ENCODE results near the gene ANKRD31. TPM values are rescaled to one million over a fixed set of nuclear protein-coding genes. Genes with fewer than 3 reads are reported as not detected.

Gene ANKRD31
- polyA plus RNA-seq, 1 experiment = 0.02 TPM

- TF ChIP-seq, protein P1, sequence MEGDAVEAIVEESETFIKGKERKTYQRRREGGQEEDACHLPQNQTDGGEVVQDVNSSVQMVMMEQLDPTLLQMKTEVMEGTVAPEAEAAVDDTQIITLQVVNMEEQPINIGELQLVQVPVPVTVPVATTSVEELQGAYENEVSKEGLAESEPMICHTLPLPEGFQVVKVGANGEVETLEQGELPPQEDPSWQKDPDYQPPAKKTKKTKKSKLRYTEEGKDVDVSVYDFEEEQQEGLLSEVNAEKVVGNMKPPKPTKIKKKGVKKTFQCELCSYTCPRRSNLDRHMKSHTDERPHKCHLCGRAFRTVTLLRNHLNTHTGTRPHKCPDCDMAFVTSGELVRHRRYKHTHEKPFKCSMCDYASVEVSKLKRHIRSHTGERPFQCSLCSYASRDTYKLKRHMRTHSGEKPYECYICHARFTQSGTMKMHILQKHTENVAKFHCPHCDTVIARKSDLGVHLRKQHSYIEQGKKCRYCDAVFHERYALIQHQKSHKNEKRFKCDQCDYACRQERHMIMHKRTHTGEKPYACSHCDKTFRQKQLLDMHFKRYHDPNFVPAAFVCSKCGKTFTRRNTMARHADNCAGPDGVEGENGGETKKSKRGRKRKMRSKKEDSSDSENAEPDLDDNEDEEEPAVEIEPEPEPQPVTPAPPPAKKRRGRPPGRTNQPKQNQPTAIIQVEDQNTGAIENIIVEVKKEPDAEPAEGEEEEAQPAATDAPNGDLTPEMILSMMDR (IDR thresholded peaks at IDR 0.05; ENCODE audit: insufficient read depth, low read depth, low read length) = no peak
- Histone ChIP-seq H3K36me3 (ENCODE audit: control insufficient read depth, insufficient read depth, low read length) (peaks cover 6% of the 10 kb centered on the region), H3K4me3 (ENCODE audit: low read depth, low read length) (no peak overlapping the region), H3K27me3 (ENCODE audit: control insufficient read depth, insufficient read depth, low read length) (no peaks in the 10 kb centered on the region)
- no peak for DNase-seq (ENCODE audit: low read depth)
- POLR2A ChIA-PET = no interaction called here
- CTCF ChIA-PET = no interaction called here
Observed at GRCh38 chr5:75046366-75047142, 190.1 kb downstream of the ANKRD31 start.

GRCh38 chr5:75045071-75045470 is 191.6 kb downstream of the ANKRD31 start:
- TF ChIP-seq, protein P1 (IDR thresholded peaks at IDR 0.05; ENCODE audit: insufficient read depth, low read depth, low read length) = no peak
- CTCF ChIA-PET = no interaction called here
- Histone ChIP-seq H3K36me3 (ENCODE audit: control insufficient read depth, insufficient read depth, low read length) (peaks cover 6% of the 10 kb centered on the region), H3K4me3 (ENCODE audit: low read depth, low read length) (no peak overlapping the region), H3K27me3 (ENCODE audit: control insufficient read depth, insufficient read depth, low read length) (no peaks in the 10 kb centered on the region)
- DNase-seq (ENCODE audit: low read depth) = no peak
- POLR2A ChIA-PET = no interaction called here

- H3K4me3 ChIP-seq (ENCODE audit: low read depth, low read length) = no peak overlapping the region
- TF ChIP-seq, protein P1 (IDR thresholded peaks at IDR 0.05; ENCODE audit: insufficient read depth, low read depth, low read length) = no peak
- no peaks in the 10 kb centered on the region for H3K27me3 ChIP-seq (ENCODE audit: control insufficient read depth, insufficient read depth, low read length)
- H3K36me3 ChIP-seq (ENCODE audit: control insufficient read depth, insufficient read depth, low read length) = peaks cover 6% of the 10 kb centered on the region
- ChIA-PET CTCF (no interaction called here), POLR2A (no interaction called here)
- no peak for DNase-seq (ENCODE audit: low read depth)
Observed at GRCh38 chr5:75044406-75044805, 192.3 kb downstream of the ANKRD31 start.

DNA sequence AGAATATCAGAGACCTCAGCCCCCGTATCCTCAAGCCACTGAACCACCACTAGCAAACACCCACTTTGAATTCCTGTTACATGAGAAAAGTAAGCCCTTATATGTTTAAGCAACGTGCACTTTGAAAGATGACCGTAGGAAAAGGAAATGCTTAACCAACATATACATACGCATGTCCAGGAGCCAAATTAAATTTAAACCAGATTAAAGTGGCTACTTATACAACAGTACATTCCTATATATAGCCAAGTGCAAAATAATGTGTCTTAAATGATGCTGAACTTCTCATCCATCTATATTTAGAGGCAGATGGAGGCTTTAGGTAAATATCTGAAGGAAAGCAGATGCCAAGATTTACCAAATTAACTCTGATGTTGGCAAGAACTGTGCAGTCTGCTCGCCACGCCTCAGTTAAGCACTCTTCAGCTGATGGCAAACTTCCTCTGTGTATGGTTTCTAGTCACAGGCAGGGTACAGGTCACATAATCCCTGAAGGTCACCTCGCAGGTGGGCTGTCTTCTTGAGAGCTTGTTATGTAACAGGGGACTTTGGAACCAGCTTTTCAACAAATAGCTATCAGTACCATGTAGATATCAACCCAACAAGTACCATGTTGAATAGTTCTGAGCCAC is 192.9 kb downstream of the ANKRD31 start:
- DNase-seq (ENCODE audit: low read depth) = no peak
- no peak overlapping the region for H3K4me3 ChIP-seq (ENCODE audit: low read depth, low read length)
- H3K27me3 ChIP-seq (ENCODE audit: control insufficient read depth, insufficient read depth, low read length) = no peaks in the 10 kb centered on the region
- H3K36me3 ChIP-seq (ENCODE audit: control insufficient read depth, insufficient read depth, low read length) = peaks cover 6% of the 10 kb centered on the region
- TF ChIP-seq, protein P1 (IDR thresholded peaks at IDR 0.05; ENCODE audit: insufficient read depth, low read depth, low read length) = no peak
- POLR2A ChIA-PET = no interaction called here
- CTCF ChIA-PET = no interaction called here

DNA sequence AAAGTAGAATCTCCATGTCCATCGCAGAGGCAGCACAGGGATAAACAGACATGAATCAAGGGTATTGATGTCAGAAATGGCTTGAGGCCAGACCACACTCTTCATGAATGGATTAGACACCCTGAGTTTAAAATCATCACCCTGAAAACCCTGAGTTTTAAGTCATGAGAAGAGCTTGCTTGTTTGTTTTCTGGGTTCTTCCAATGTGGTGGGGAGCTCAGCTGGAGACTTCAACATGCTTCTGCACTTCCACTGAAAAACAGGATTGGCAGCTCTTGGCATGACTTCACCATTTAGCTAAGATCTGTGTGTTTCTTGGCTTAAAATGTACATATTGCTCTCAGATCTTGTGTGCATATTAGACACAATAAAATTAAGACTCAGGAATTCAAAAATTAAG is 194.2 kb downstream of the ANKRD31 start:
- POLR2A ChIA-PET = interaction anchor here (0.6 kb wide), 1 partner anchor 53 kb away, joined by 4 read pairs; no protein-coding TSS in a partner anchor
- Histone ChIP-seq H3K36me3 (ENCODE audit: control insufficient read depth, insufficient read depth, low read length) (peaks cover 6% of the 10 kb centered on the region), H3K4me3 (ENCODE audit: low read depth, low read length) (no peak overlapping the region), H3K27me3 (ENCODE audit: control insufficient read depth, insufficient read depth, low read length) (no peaks in the 10 kb centered on the region)
- CTCF ChIA-PET = interaction anchor here (1.8 kb wide), 1 partner anchor 8 kb away, joined by 11 read pairs; no protein-coding TSS in a partner anchor
- TF ChIP-seq, protein P1 (IDR thresholded peaks at IDR 0.05; ENCODE audit: insufficient read depth, low read depth, low read length) = no peak
- DNase-seq (ENCODE audit: low read depth) = no peak

Data from BJ (cell line).